ENCODE data around the gene FERMT3.

GRCh38 chr11:64222651-64223000 is 16.1 kb downstream of the FERMT3 start:
- no peak for TF ChIP-seq CTCF (IDR thresholded peaks at IDR 0.05)
- no peak for TF ChIP-seq POLR2A (IDR thresholded peaks at IDR 0.05)

Measured in Peyer's patch (tissue), 4 donors.